Cardiac septum (tissue), 1 donor: ENCODE data around the gene HCN1. TPM values are rescaled to one million over a fixed set of nuclear protein-coding genes. Genes with fewer than 3 reads are reported as not detected.

Experiments
- DNase-seq: peaks from one replicate; pipeline ENCODE4 v3.0.0-alpha.2; 2020; ENCODE audit warnings: low spot score
- intact Hi-C: fragments of 100-400 bp; cut with DNase I; formaldehyde crosslinking; loops from one replicate; pipeline ENCODE4 v1.14.0; 2022
- long read RNA-seq: library from polyadenylated mRNA; unstranded; transcript quantifications from one replicate; pipeline ENCODE4 v2.0.0, GENCODE V29; 2021
- total RNA-seq: library from RNA; stranded (reverse); fragmentation: NEBNext Ultra II Directional; extraction: Animal tissue kit (Norgen Biotek cat#: 25700); gene quantifications from one replicate; pipeline ENCODE4 v1.2.1, GENCODE V29; 2021
- donor health status: DM: no; HTN: no; CAD: no.

The HCN1 gene
- total RNA-seq, result not detected
- long read RNA-seq, result 0 reads

- intact Hi-C loops, result no loop called here
- peak; percentile 74 for DNase-seq
Observed at GRCh38 chr5:45696206-45696836, at the start of gene HCN1. Gene HCN1, minus strand, starts transcription at chr5:45696380.

- intact Hi-C loops, result no loop called here
- DNase-seq, result no peak
Observed at GRCh38 chr5:45741110-45741509, 44.9 kb upstream of the HCN1 start.

GRCh38 chr5:45737153-45737552 is 41.0 kb upstream of the HCN1 start:
- DNase-seq, result no peak
- intact Hi-C loops, result no loop called here

- intact Hi-C loops, result no loop called here
- no peak for DNase-seq
Observed at GRCh38 chr5:45725537-45725936, 29.4 kb upstream of the HCN1 start.

GRCh38 chr5:45697201-45697600 is 1.0 kb upstream of the HCN1 start:
- DNase-seq, result no peak
- intact Hi-C loops, result no loop called here

- intact Hi-C loops, result no loop called here
- no peak for DNase-seq
Observed at GRCh38 chr5:45695804-45696156, 400 bp downstream of the HCN1 start.

GRCh38 chr5:45694971-45695803 is 993 bp downstream of the HCN1 start:
- DNase-seq, result no peak
- intact Hi-C loops, result no loop called here

GRCh38 chr5:45694255-45694814 is 1.8 kb downstream of the HCN1 start:
- intact Hi-C loops, result no loop called here
- DNase-seq, result no peak

GRCh38 chr5:45692481-45692880 is 3.7 kb downstream of the HCN1 start:
- intact Hi-C loops, result no loop called here
- DNase-seq, result no peak

- DNase-seq, result no peak
- intact Hi-C loops, result no loop called here
Observed at GRCh38 chr5:45691656-45692055, 4.5 kb downstream of the HCN1 start.

- DNase-seq, result no peak
- intact Hi-C loops, result no loop called here
Observed at GRCh38 chr5:45687701-45688100, 8.5 kb downstream of the HCN1 start.

GRCh38 chr5:45686620-45687019 is 9.6 kb downstream of the HCN1 start:
- DNase-seq, result no peak

GRCh38 chr5:45684118-45684517 is 12.1 kb downstream of the HCN1 start:
- intact Hi-C loops, result no loop called here
- no peak for DNase-seq

More at GRCh38 chr5:45686620-45687019, 9.6 kb downstream of the HCN1 start:
- intact Hi-C loops, result no loop called here

GRCh38 chr5:45680950-45681349 is 15.2 kb downstream of the HCN1 start:
- no peak for DNase-seq
- intact Hi-C loops, result no loop called here

GRCh38 chr5:45677524-45677923 is 18.7 kb downstream of the HCN1 start:
- no peak for DNase-seq
- intact Hi-C loops, result no loop called here

GRCh38 chr5:45672271-45672670 is 23.9 kb downstream of the HCN1 start:
- intact Hi-C loops, result no loop called here
- no peak for DNase-seq

GRCh38 chr5:45648744-45649143 is 47.4 kb downstream of the HCN1 start:
- intact Hi-C loops, result no loop called here
- DNase-seq, result no peak

- intact Hi-C loops, result no loop called here
- no peak for DNase-seq
Observed at GRCh38 chr5:45643056-45643455, 53.1 kb downstream of the HCN1 start.

GRCh38 chr5:45642370-45642769 is 53.8 kb downstream of the HCN1 start:
- intact Hi-C loops, result no loop called here
- no peak for DNase-seq

- DNase-seq, result no peak
- intact Hi-C loops, result no loop called here
Observed at GRCh38 chr5:45639040-45639439, 57.1 kb downstream of the HCN1 start.

GRCh38 chr5:45627076-45627656 is 69.0 kb downstream of the HCN1 start:
- DNase-seq, result no peak
- intact Hi-C loops, result no loop called here
